NOMO-1 treated with dmso at 0.1 percent for 144 hours (cell line): ENCODE data around the gene PLA2G3.
"Not testable (repeated sequence)": the region's sequence is repeated elsewhere in the genome, so short reads cannot be mapped to it uniquely, and the experiment has no call there.

ENCODE experiments used
- DNase-seq: peaks from one replicate; lab custom pipeline; 2025; ENCODE audit not compliant: unreplicated experiment; lab: John Stamatoyannopoulos, UW

The PLA2G3 gene

GRCh38 chr22:31124290-31124689 is 16.0 kb downstream of the PLA2G3 start:
- no peak for DNase-seq

- DNase-seq = no peak
These were observed 17.1 kb downstream of the PLA2G3 start for GRCh38 chr22:31123292-31123602.

GRCh38 chr22:31122532-31123291 is 17.6 kb downstream of the PLA2G3 start, which contains the start of gene INPP5J:
Gene INPP5J (plus strand): TSS chr22:31122966. CDS start chr22:31123015, 49 bp downstream.
- DNase-seq = no peak

GRCh38 chr22:31122196-31122531 is 18.1 kb downstream of the PLA2G3 start:
- no peak for DNase-seq

GRCh38 chr22:31121403-31121802 is 18.9 kb downstream of the PLA2G3 start:
- DNase-seq = no peak

- DNase-seq = no peak
These were observed 19.7 kb downstream of the PLA2G3 start for GRCh38 chr22:31120642-31121041.

- DNase-seq = no peak
These were observed 20.1 kb downstream of the PLA2G3 start for GRCh38 chr22:31120230-31120629.

GRCh38 chr22:31119026-31119717 is 21.1 kb downstream of the PLA2G3 start:
- no peak for DNase-seq

GRCh38 chr22:31118046-31118820 is 22.1 kb downstream of the PLA2G3 start:
- DNase-seq = no peak

- DNase-seq = not testable (repeated sequence)
These were observed 27.7 kb downstream of the PLA2G3 start for GRCh38 chr22:31112547-31113091.

- no peak for DNase-seq
These were observed 32.5 kb downstream of the PLA2G3 start for GRCh38 chr22:31107894-31108218.

- DNase-seq = peak; percentile 94
These were observed 33.0 kb downstream of the PLA2G3 start, which contains the start of gene SELENOM for GRCh38 chr22:31107178-31107893. Gene SELENOM (minus strand): TSS chr22:31107568. CDS start chr22:31107505, 63 bp downstream.

- no peak for DNase-seq
These were observed 33.6 kb downstream of the PLA2G3 start for GRCh38 chr22:31106731-31107177.

GRCh38 chr22:31106001-31106571 is 34.2 kb downstream of the PLA2G3 start:
- no peak for DNase-seq

GRCh38 chr22:31105282-31105929 is 34.9 kb downstream of the PLA2G3 start:
- DNase-seq = no peak

- no peak for DNase-seq
These were observed 35.4 kb downstream of the PLA2G3 start for GRCh38 chr22:31104869-31105268.

GRCh38 chr22:31103899-31104694 is 36.2 kb downstream of the PLA2G3 start:
- no peak for DNase-seq

- no peak for DNase-seq
These were observed 37.2 kb downstream of the PLA2G3 start for GRCh38 chr22:31103111-31103510.

- DNase-seq = no peak
These were observed 37.7 kb downstream of the PLA2G3 start for GRCh38 chr22:31102441-31103081.
